Activated T-helper 1 cell treated with Interleukin-2 at 50 U/mL for 16 hours (primary cell): ENCODE measurements around the gene KIF21A.
A peak's percentile ranks its signal among the peaks of the same experiment; 100 is the strongest.
"Not testable (repeated sequence)": the region's sequence is repeated elsewhere in the genome, so short reads cannot be mapped to it uniquely, and the experiment has no call there.

Experiments
- DNase-seq: peaks from one replicate; pipeline ENCODE4 v3.0.0-alpha.2; 2020; ENCODE audit warnings: low read depth

Gene KIF21A, protein sequence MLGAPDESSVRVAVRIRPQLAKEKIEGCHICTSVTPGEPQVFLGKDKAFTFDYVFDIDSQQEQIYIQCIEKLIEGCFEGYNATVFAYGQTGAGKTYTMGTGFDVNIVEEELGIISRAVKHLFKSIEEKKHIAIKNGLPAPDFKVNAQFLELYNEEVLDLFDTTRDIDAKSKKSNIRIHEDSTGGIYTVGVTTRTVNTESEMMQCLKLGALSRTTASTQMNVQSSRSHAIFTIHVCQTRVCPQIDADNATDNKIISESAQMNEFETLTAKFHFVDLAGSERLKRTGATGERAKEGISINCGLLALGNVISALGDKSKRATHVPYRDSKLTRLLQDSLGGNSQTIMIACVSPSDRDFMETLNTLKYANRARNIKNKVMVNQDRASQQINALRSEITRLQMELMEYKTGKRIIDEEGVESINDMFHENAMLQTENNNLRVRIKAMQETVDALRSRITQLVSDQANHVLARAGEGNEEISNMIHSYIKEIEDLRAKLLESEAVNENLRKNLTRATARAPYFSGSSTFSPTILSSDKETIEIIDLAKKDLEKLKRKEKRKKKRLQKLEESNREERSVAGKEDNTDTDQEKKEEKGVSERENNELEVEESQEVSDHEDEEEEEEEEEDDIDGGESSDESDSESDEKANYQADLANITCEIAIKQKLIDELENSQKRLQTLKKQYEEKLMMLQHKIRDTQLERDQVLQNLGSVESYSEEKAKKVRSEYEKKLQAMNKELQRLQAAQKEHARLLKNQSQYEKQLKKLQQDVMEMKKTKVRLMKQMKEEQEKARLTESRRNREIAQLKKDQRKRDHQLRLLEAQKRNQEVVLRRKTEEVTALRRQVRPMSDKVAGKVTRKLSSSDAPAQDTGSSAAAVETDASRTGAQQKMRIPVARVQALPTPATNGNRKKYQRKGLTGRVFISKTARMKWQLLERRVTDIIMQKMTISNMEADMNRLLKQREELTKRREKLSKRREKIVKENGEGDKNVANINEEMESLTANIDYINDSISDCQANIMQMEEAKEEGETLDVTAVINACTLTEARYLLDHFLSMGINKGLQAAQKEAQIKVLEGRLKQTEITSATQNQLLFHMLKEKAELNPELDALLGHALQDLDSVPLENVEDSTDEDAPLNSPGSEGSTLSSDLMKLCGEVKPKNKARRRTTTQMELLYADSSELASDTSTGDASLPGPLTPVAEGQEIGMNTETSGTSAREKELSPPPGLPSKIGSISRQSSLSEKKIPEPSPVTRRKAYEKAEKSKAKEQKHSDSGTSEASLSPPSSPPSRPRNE (N-terminal part only)

GRCh38 chr12:39443081-39443928 lies at the start of gene KIF21A:
Gene KIF21A, minus strand, starts transcription at chr12:39443120. Its CDS starts 150 bp downstream, at chr12:39442970.
- peak; percentile 82 for DNase-seq

GRCh38 chr12:39490500-39491282 lies 47.8 kb upstream of the KIF21A start:
- no peak for DNase-seq

- DNase-seq, result no peak
These were observed 40.7 kb upstream of the KIF21A start for GRCh38 chr12:39483597-39483996.

GRCh38 chr12:39483042-39483441 lies 40.1 kb upstream of the KIF21A start:
- DNase-seq, result no peak

GRCh38 chr12:39476894-39477293 lies 34.0 kb upstream of the KIF21A start:
- no peak for DNase-seq

DNA sequence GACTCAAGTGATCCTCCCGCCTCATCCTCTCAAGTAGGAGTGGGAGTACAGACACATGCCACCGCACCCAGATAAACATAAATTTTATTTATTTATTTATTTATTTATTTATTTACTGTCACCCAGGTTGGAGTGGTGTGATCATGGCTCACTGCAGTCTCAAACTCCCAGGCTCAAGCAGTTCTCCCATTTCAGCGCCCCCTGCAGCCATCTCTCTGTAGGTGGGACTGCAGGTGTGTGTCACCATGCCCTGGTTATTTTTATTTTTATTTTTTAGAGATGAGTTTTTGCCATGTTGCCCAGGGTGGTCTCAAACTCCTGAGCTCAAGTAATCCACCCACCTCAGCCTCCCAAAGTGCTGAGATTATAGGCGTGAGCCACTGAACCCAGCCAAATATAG lies 33.2 kb upstream of the KIF21A start:
- DNase-seq, result no peak

GRCh38 chr12:39475136-39475535 lies 32.2 kb upstream of the KIF21A start:
- not testable (repeated sequence) for DNase-seq

GRCh38 chr12:39467432-39467870 lies 24.5 kb upstream of the KIF21A start:
- no peak for DNase-seq

DNA sequence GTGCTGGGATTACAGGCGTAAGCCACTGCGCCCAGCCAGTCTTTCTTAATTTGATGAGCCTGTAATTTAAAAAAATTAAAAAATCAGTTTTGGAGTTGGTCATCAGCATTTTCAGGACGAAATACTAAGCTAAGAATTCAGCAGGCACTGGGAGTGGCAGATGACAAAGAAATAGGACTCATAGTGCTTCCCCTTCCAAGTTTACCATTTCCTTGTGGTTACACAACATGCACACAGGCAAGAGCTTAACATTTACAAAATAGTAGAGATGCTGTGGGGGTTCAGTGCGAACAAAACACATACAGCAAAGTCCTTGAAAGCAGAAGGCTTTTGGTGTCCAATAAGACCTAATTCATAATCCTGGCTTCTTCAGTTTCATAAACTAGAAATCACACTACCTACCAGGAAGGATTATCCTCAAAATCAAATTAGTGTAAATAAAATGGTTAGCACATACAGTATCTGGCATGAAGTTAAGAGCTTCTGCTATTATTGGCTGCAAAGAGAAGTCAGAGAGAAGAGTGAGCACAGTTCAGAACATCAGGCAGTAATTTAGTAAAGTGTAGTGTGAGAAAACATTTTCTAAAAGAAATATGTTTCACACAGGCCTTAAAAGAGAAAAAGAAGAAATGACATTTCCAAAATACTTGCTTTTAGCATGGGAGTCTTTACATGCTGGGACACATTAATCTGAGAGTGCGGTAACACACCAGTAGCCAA lies 22.2 kb upstream of the KIF21A start:
- no peak for DNase-seq

DNA sequence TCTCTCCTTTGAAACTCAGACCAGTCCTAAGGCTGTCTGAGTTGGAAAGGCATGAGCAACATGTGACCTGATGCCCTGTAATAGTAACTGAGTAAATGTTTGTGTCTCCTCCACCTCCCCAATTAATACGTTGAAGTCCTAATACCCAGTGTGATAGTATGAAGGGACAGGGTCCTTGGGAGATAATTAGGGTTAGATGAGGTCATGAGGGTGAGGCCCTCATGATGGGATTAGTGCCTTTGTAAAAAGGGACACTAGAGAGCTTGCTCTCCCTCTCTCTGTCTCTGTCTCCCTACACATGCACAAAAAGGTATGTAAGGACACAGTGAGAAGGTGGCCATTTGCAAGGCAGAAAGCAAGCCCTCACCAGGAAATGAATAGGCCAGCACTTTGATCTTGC lies 18.1 kb upstream of the KIF21A start:
- DNase-seq, result no peak

DNA sequence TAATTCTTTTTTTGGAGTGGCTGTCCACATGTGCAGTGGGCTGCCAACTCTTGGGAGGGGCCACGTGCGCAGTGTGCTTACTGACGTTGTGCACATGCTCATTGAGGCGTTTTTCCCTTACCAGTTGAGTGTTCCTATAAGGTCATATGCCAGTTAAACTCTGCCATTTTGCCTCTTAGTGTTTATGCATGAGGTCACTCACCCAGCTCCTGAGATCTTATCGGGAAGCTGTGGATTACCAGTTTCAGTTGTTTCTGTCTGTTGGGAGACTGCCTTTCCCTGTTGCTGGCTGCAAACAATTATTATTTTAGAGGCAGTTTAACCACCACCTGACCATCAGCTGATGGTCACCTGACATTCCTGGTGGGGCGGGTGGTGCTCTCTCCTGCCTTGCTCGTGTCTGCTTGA lies 16.1 kb upstream of the KIF21A start:
- DNase-seq, result no peak

- DNase-seq, result no peak
These were observed 9.1 kb upstream of the KIF21A start for GRCh38 chr12:39451977-39452376.

DNA sequence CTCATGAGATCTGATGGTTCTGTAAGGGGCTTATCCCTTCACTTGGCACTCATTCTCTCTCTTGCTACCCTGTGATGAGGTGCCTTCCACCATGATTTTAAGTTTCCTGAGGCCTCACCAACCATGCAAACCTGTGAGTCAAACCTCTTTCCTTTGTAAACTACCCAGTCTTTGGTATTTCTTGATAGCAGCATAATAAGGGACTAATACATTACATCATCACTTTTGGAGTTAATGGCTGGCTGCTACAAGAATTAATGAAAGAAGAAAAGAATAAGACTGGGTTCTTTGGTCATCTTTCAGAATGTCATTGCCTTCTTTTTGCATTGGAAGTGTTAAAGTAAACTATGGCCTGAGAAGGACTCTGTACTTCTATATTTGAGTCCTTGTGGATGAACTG lies 5.1 kb upstream of the KIF21A start:
- DNase-seq, result no peak

- no peak for DNase-seq
These were observed 949 bp upstream of the KIF21A start for GRCh38 chr12:39443929-39444209.

DNA sequence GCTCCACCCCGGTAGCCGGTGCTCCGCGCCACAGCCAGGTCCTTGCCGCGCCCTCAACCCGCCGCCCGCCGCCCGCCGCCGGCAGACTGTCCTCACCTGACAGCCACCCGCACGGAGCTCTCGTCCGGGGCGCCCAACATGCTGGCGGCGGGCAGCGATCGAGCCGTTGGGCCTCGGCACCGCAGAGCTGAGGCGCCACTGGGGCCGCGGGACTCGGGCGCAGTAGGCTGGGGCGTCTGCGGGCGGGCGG lies 164 bp downstream of the KIF21A start:
- DNase-seq, result no peak

GRCh38 chr12:39441963-39442830 lies 723 bp downstream of the KIF21A start:
- peak; percentile 4 for DNase-seq

- no peak for DNase-seq
These were observed 1.5 kb downstream of the KIF21A start for GRCh38 chr12:39441189-39441962.

DNA sequence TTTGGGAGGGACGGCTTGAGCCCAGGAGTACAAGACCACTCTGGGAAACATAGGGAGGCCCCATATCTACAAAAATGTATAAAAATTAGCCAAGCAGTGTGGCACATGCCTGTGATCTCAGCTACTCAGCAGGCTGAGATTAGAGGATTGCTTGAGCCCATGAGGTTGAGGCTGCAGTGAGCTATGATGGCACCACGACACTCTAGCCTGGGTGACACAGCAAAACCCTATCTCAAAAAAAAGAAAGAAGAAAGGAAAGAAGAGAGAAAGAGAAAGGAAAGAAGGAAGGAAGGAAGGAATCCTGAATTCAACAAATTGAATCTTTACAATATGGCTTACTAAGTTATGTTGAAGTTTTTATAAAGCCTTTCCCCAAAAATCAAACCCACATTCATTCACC lies 2.1 kb downstream of the KIF21A start:
- no peak for DNase-seq

DNA sequence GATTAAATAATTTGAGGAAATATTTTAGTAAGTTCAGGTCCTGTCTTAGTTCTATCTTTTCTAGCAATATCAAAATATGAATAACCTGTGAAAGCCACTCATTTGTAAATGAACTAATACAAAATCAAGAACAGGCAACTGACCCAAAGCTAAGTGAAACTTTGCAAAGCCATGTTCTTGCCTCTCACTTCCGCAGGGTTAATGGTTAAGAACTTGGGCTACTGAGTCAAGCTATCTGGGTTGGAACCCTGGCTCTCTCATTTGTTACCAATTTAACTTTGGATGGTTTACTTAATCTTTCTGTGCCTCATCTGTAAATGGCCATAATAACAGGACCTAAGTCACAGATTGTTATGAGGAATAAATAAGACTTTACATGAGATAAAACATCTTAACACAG lies 2.8 kb downstream of the KIF21A start:
- no peak for DNase-seq
